Measurements from ENCODE around the gene DUSP16.
"Not testable (repeated sequence)": the region's sequence is repeated elsewhere in the genome, so short reads cannot be mapped to it uniquely, and the experiment has no call there.

Gene DUSP16

GRCh38 chr12:12582895-12583303 is 20.2 kb upstream of the DUSP16 start:
- no peak for DNase-seq

- no peak for DNase-seq
Measured at GRCh38 chr12:12582193-12582881, 19.7 kb upstream of the DUSP16 start.

- not testable (repeated sequence) for DNase-seq
Measured at GRCh38 chr12:12580716-12581115, 18.1 kb upstream of the DUSP16 start.

GRCh38 chr12:12577786-12578185 is 15.1 kb upstream of the DUSP16 start:
- no peak for DNase-seq

GRCh38 chr12:12572659-12573058 is 10.0 kb upstream of the DUSP16 start:
- no peak for DNase-seq

- not testable (repeated sequence) for DNase-seq
Measured at GRCh38 chr12:12565971-12566370, 3.3 kb upstream of the DUSP16 start.

- DNase-seq = no peak
Measured at GRCh38 chr12:12564911-12565310, 2.2 kb upstream of the DUSP16 start.

- peak; percentile 21 for DNase-seq
Measured at GRCh38 chr12:12563290-12563928, 746 bp upstream of the DUSP16 start.

GRCh38 chr12:12562016-12562483 is 613 bp downstream of the DUSP16 start:
- DNase-seq = no peak

GRCh38 chr12:12561371-12562015 is 1.2 kb downstream of the DUSP16 start:
- DNase-seq = peak; percentile 44

GRCh38 chr12:12560587-12561370 is 1.9 kb downstream of the DUSP16 start:
- peak; percentile 44 for DNase-seq

GRCh38 chr12:12559719-12560296 is 2.9 kb downstream of the DUSP16 start:
- no peak for DNase-seq

- no peak for DNase-seq
Measured at GRCh38 chr12:12558291-12558690, 4.4 kb downstream of the DUSP16 start.

GRCh38 chr12:12557733-12558132 is 4.9 kb downstream of the DUSP16 start:
- no peak for DNase-seq

- no peak for DNase-seq
Measured at GRCh38 chr12:12555656-12556055, 7.0 kb downstream of the DUSP16 start.

- no peak for DNase-seq
Measured at GRCh38 chr12:12553208-12553785, 9.4 kb downstream of the DUSP16 start.

GRCh38 chr12:12551115-12551514 is 11.5 kb downstream of the DUSP16 start:
- DNase-seq = no peak

- DNase-seq = no peak
Measured at GRCh38 chr12:12550277-12550676, 12.4 kb downstream of the DUSP16 start.

GRCh38 chr12:12549426-12549825 is 13.2 kb downstream of the DUSP16 start:
- DNase-seq = no peak

GRCh38 chr12:12548713-12549112 is 13.9 kb downstream of the DUSP16 start:
- no peak for DNase-seq

GRCh38 chr12:12546314-12546772 is 16.3 kb downstream of the DUSP16 start:
- DNase-seq = no peak

GRCh38 chr12:12543959-12544358 is 18.7 kb downstream of the DUSP16 start:
- DNase-seq = no peak

All from NCI-H1694 (cell line).